GM18907 (cell line): ENCODE measurements around the gene MYO19.
A peak's percentile ranks its signal among the peaks of the same experiment; 100 is the strongest.
"Not testable (repeated sequence)": the region's sequence is repeated elsewhere in the genome, so short reads cannot be mapped to it uniquely, and the experiment has no call there.

Experiments used
- ATAC-seq: cut with Tn5 transposase; IDR thresholded peaks from one replicate; pipeline ENCODE4 v1.9.1; 2021; ENCODE audit warnings: mild to moderate bottlenecking, moderate library complexity; ENCODE audit not compliant: unreplicated experiment

Gene MYO19

GRCh38 chr17:36533935-36534839 lies 481 bp downstream of the MYO19 start:
- peak; percentile 33 for ATAC-seq

- no peak for ATAC-seq
Observed at GRCh38 chr17:36532435-36532975, 2.2 kb downstream of the MYO19 start.

- ATAC-seq, result no peak
Observed at GRCh38 chr17:36529121-36529520, 5.5 kb downstream of the MYO19 start.

- no peak for ATAC-seq
Observed at GRCh38 chr17:36527621-36528250, 6.9 kb downstream of the MYO19 start.

GRCh38 chr17:36525888-36526287 lies 8.8 kb downstream of the MYO19 start:
- no peak for ATAC-seq

- no peak for ATAC-seq
Observed at GRCh38 chr17:36525113-36525512, 9.6 kb downstream of the MYO19 start.

GRCh38 chr17:36524428-36524876 lies 10.2 kb downstream of the MYO19 start:
- no peak for ATAC-seq

GRCh38 chr17:36523113-36523512 lies 11.6 kb downstream of the MYO19 start:
- no peak for ATAC-seq

- no peak for ATAC-seq
Observed at GRCh38 chr17:36515837-36516236, 18.8 kb downstream of the MYO19 start.

- ATAC-seq, result no peak
Observed at GRCh38 chr17:36514856-36515255, 19.8 kb downstream of the MYO19 start.

GRCh38 chr17:36512641-36513040 lies 22.0 kb downstream of the MYO19 start:
- ATAC-seq, result no peak

- no peak for ATAC-seq
Observed at GRCh38 chr17:36511216-36511615, 23.5 kb downstream of the MYO19 start.

- ATAC-seq, result no peak
Observed at GRCh38 chr17:36510636-36511035, 24.0 kb downstream of the MYO19 start.

- no peak for ATAC-seq
Observed at GRCh38 chr17:36509272-36509985, 25.2 kb downstream of the MYO19 start.

GRCh38 chr17:36508439-36508838 lies 26.2 kb downstream of the MYO19 start:
- not testable (repeated sequence) for ATAC-seq

- no peak for ATAC-seq
Observed at GRCh38 chr17:36507266-36507665, 27.4 kb downstream of the MYO19 start.

- no peak for ATAC-seq
Observed at GRCh38 chr17:36506831-36507230, 27.8 kb downstream of the MYO19 start.

GRCh38 chr17:36506249-36506826 lies 28.3 kb downstream of the MYO19 start:
- ATAC-seq, result no peak

- no peak for ATAC-seq
Observed at GRCh38 chr17:36505171-36505570, 29.5 kb downstream of the MYO19 start.

GRCh38 chr17:36504156-36504545 lies 30.5 kb downstream of the MYO19 start:
- no peak for ATAC-seq
